Measurements from ENCODE around the gene NAT8L.

Gene NAT8L

GRCh38 chr4:2091990-2092668 lies 33.0 kb downstream of the NAT8L start:
- TF ChIP-seq CTCF (IDR thresholded peaks at IDR 0.05), result no peak
- Histone ChIP-seq H3K36me3 (no peaks in the 10 kb centered on the region), H3K9me3 (no peaks in the 10 kb centered on the region), H3K4me1 (ENCODE audit: control insufficient read depth in 1 of 2, insufficient read depth in 1 of 2, low read depth in 1 of 2, low read length in 1 of 2) (no peaks in the 10 kb centered on the region), H3K4me3 (ENCODE audit: low read depth in 1 of 2, low read length in 1 of 2) (no peak overlapping the region), H3K27me3 (peaks cover 32% of the 10 kb centered on the region), H3K27ac (no peak overlapping the region)

GRCh38 chr4:2092669-2093053 lies 33.5 kb downstream of the NAT8L start:
- no peak for TF ChIP-seq CTCF (IDR thresholded peaks at IDR 0.05)
- H3K36me3 ChIP-seq, result no peaks in the 10 kb centered on the region

GRCh38 chr4:2093265-2093664 lies 34.1 kb downstream of the NAT8L start:
- H3K4me1 ChIP-seq (ENCODE audit: control insufficient read depth in 1 of 2, insufficient read depth in 1 of 2, low read depth in 1 of 2, low read length in 1 of 2), result no peaks in the 10 kb centered on the region
- no peaks in the 10 kb centered on the region for H3K36me3 ChIP-seq
- no peak overlapping the region for H3K27ac ChIP-seq
- H3K4me3 ChIP-seq (ENCODE audit: low read depth in 1 of 2, low read length in 1 of 2), result no peak overlapping the region
- no peak for TF ChIP-seq CTCF (IDR thresholded peaks at IDR 0.05)
- peaks cover 26% of the 10 kb centered on the region for H3K27me3 ChIP-seq
- no peaks in the 10 kb centered on the region for H3K9me3 ChIP-seq

More at GRCh38 chr4:2092669-2093053, 33.5 kb downstream of the NAT8L start:
- Histone ChIP-seq H3K4me3 (ENCODE audit: low read depth in 1 of 2, low read length in 1 of 2) (no peak overlapping the region), H3K27me3 (peaks cover 29% of the 10 kb centered on the region), H3K27ac (no peak overlapping the region), H3K4me1 (ENCODE audit: control insufficient read depth in 1 of 2, insufficient read depth in 1 of 2, low read depth in 1 of 2, low read length in 1 of 2) (no peaks in the 10 kb centered on the region), H3K9me3 (no peaks in the 10 kb centered on the region)

- Histone ChIP-seq H3K9me3 (no peaks in the 10 kb centered on the region), H3K4me3 (ENCODE audit: low read depth in 1 of 2, low read length in 1 of 2) (no peak overlapping the region), H3K4me1 (ENCODE audit: control insufficient read depth in 1 of 2, insufficient read depth in 1 of 2, low read depth in 1 of 2, low read length in 1 of 2) (no peaks in the 10 kb centered on the region), H3K36me3 (no peaks in the 10 kb centered on the region), H3K27me3 (peaks cover 18% of the 10 kb centered on the region), H3K27ac (no peak overlapping the region)
- no peak for TF ChIP-seq CTCF (IDR thresholded peaks at IDR 0.05)
These were observed 35.4 kb downstream of the NAT8L start for GRCh38 chr4:2094545-2094944.

- no peak for TF ChIP-seq CTCF (IDR thresholded peaks at IDR 0.05)
- no peaks in the 10 kb centered on the region for H3K36me3 ChIP-seq
These were observed 36.3 kb downstream of the NAT8L start for GRCh38 chr4:2095236-2096072.

More at GRCh38 chr4:2095236-2096072, 36.3 kb downstream of the NAT8L start:
- H3K27me3 ChIP-seq, result peaks cover 13% of the 10 kb centered on the region
- no peaks in the 10 kb centered on the region for H3K4me1 ChIP-seq (ENCODE audit: control insufficient read depth in 1 of 2, insufficient read depth in 1 of 2, low read depth in 1 of 2, low read length in 1 of 2)
- no peaks in the 10 kb centered on the region for H3K9me3 ChIP-seq
- H3K4me3 ChIP-seq (ENCODE audit: low read depth in 1 of 2, low read length in 1 of 2), result no peak overlapping the region
- no peak overlapping the region for H3K27ac ChIP-seq

All from neutrophil (primary cell).